Left lung (tissue), 10 donors: ENCODE measurements around the gene LRRC8A. TPM values are rescaled to one million over a fixed set of nuclear protein-coding genes. Genes with fewer than 3 reads are reported as not detected.
A peak's percentile ranks its signal among the peaks of the same experiment; 100 is the strongest.

Experiments
- ATAC-seq: fragments of 200-7000 bp; cut with Tn5 transposase; one replicate; pipeline ENCODE4 v1.9.1; 2020; ENCODE audit warnings: moderate library complexity
- DNase-seq, 4 donors: peaks; one replicate each; pipeline ENCODE4 v3.0.0-alpha.2; 2013 to 2020
- H3K27ac ChIP-seq, 2 donors: fragments of 200-600 bp; sonication (generic) in 1 of 2; one replicate each; pipeline versions ENCODE4 v1.5.0 to v1.8.0; 2020 to 2021
- H3K27me3 ChIP-seq, 2 donors: fragments of 200-600 bp; sonication (generic) in 1 of 2; one replicate each; pipeline versions ENCODE4 v1.5.0 to v1.8.0; 2020 to 2021
- H3K36me3 ChIP-seq, 2 donors: fragments of 200-600 bp; sonication (generic) in 1 of 2; one replicate each; pipeline versions ENCODE4 v1.5.0 to v1.8.0; 2020 to 2021
- H3K4me1 ChIP-seq, 2 donors: fragments of 200-600 bp; one replicate each; pipeline ENCODE4 v1.8.0; 2021
- H3K4me3 ChIP-seq, 2 donors: fragments of 200-600 bp; sonication (generic) in 1 of 2; one replicate each; pipeline versions ENCODE4 v1.5.0 to v1.8.0; 2020 to 2021; ENCODE audit warnings: mild to moderate bottlenecking in 1 of 2
- H3K9me3 ChIP-seq, 2 donors: fragments of 200-600 bp; sonication (generic) in 1 of 2; one replicate each; pipeline versions ENCODE4 v1.5.0 to v1.8.0; 2020 to 2021
- CTCF ChIP-seq, 2 donors: fragments of 200-600 bp; sonication (generic) in 1 of 2; IDR thresholded peaks; one replicate each; pipeline versions ENCODE4 v1.5.0 to v1.8.0; 2021; ENCODE audit warnings: antibody characterized with exemption in 2 of 2
- intact Hi-C, 2 donors: fragments of 100-400 bp; cut with DNase I; formaldehyde crosslinking; loops; one replicate each; pipeline versions ENCODE4 v1.11.2 to v1.14.2; 2022
- polyA plus RNA-seq, 6 donors: library from polyadenylated mRNA; unstranded; fragments of 120-200 nt; gene quantifications; one replicate each; pipeline ENCODE4 v1.2.1, GENCODE V29; 2013; ENCODE audit not compliant: insufficient read length in 6 of 6
- total RNA-seq, 2 donors: library from RNA; stranded (reverse); fragmentation: NEBNext Ultra II Directional; extraction: Animal tissue kit (Norgen Biotek cat#: 25700); gene quantifications; one replicate each; pipeline ENCODE4 v1.2.1, GENCODE V29; 2021
- donor health status: DM: no; HTN: yes; CAD: no.
- donor health status: DM: no; HTN: no; CAD: no.

LRRC8A gene
- total and polyA plus RNA-seq, 8 donors: 24.6 to 70.6 (median 29.3) TPM

DNA sequence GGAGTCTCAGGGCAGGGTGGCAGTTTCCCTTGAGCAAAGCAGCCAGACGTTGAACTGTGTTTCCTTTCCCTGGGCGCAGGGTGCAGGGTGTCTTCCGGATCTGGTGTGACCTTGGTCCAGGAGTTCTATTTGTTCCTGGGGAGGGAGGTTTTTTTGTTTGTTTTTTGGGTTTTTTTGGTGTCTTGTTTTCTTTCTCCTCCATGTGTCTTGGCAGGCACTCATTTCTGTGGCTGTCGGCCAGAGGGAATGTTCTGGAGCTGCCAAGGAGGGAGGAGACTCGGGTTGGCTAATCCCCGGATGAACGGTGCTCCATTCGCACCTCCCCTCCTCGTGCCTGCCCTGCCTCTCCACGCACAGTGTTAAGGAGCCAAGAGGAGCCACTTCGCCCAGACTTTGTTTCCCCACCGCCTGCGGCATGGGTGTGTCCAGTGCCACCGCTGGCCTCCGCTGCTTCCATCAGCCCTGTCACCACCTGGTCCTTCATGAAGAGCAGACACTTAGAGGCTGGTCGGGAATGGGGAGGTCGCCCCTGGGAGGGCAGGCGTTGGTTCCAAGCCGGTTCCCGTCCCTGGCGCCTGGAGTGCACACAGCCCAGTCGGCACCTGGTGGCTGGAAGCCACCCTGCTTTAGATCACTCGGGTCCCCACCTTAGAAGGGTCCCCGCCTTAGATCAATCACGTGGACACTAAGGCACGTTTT is 35.4 kb downstream of the LRRC8A start:
- ATAC-seq (peak; percentile 48), DNase-seq (peak; percentile 73 to 86 (median 79))
- no peak for TF ChIP-seq CTCF (IDR thresholded peaks at IDR 0.05)
- H3K27me3 ChIP-seq: no peaks in the 10 kb centered on the region
- H3K4me3 ChIP-seq: no peak overlapping the region
- peaks cover 0 to 36% of the 10 kb centered on the region in 2 donors for H3K36me3 ChIP-seq
- no peaks in the 10 kb centered on the region for H3K9me3 ChIP-seq
- H3K4me1 ChIP-seq: peaks cover 44 to 88% of the 10 kb centered on the region in 2 donors
- intact Hi-C loops: no loop called here
- peak overlapping the region; percentile 56 to 81 for H3K27ac ChIP-seq

GRCh38 chr9:128918921-128919320 is 37.0 kb downstream of the LRRC8A start:
- no peak overlapping the region for H3K4me3 ChIP-seq
- no peak for ATAC-seq
- H3K27ac ChIP-seq: peak overlapping the region in 1 of 2 donors; percentile 77
- peaks cover 30 to 78% of the 10 kb centered on the region in 2 donors for H3K4me1 ChIP-seq
- intact Hi-C loops: no loop called here
- no peak for DNase-seq
- no peaks in the 10 kb centered on the region for H3K9me3 ChIP-seq
- no peak for TF ChIP-seq CTCF (IDR thresholded peaks at IDR 0.05)
- H3K27me3 ChIP-seq: no peaks in the 10 kb centered on the region
- peaks cover 0 to 36% of the 10 kb centered on the region in 2 donors for H3K36me3 ChIP-seq

- Histone ChIP-seq H3K9me3 (no peaks in the 10 kb centered on the region), H3K36me3 (peaks cover 0 to 36% of the 10 kb centered on the region in 2 donors), H3K4me1 (peaks cover 27 to 72% of the 10 kb centered on the region in 2 donors), H3K27me3 (no peaks in the 10 kb centered on the region), H3K4me3 (no peak overlapping the region), H3K27ac (peak overlapping the region; percentile 58 to 77)
- TF ChIP-seq CTCF (IDR thresholded peaks at IDR 0.05): no peak
- intact Hi-C loops: no loop called here
- ATAC-seq: no peak
- no peak for DNase-seq
Observed at GRCh38 chr9:128919402-128920089, 37.6 kb downstream of the LRRC8A start.

- peak in 3 of 4 donors; percentile 46 to 82 (median 68) for DNase-seq
- Histone ChIP-seq H3K4me1 (peaks cover 27 to 62% of the 10 kb centered on the region in 2 donors), H3K36me3 (peaks cover 0 to 28% of the 10 kb centered on the region in 2 donors)
Observed at GRCh38 chr9:128920381-128921058, 38.6 kb downstream of the LRRC8A start, which contains the start of gene PHYHD1. Gene PHYHD1, plus strand, starts transcription at chr9:128920982. Its CDS starts 1,342 bp downstream, at chr9:128922324.

More at GRCh38 chr9:128920381-128921058, 38.6 kb downstream of the LRRC8A start, which contains the start of gene PHYHD1:
- TF ChIP-seq CTCF (IDR thresholded peaks at IDR 0.05): no peak
- peak within 1 kb of the TSS; percentile 77 to 88 for H3K27ac ChIP-seq
- peak within 1 kb of the TSS; percentile 37 to 48 for H3K4me3 ChIP-seq
- intact Hi-C loops: no loop called here
- no peaks in the 10 kb centered on the region for H3K9me3 ChIP-seq
- peak; percentile 3 for ATAC-seq
- no peaks in the 10 kb centered on the region for H3K27me3 ChIP-seq
